Right lobe of liver (tissue), 6 donors: ENCODE measurements around the gene SYVN1. TPM values are rescaled to one million over a fixed set of nuclear protein-coding genes. Genes with fewer than 3 reads are reported as not detected.

ENCODE experiments used
- ATAC-seq, 4 donors: fragments of 200-7000 bp; cut with Tn5 transposase; one replicate each; pipeline ENCODE4 v1.9.1; 2020; ENCODE audit warnings: mild to moderate bottlenecking in 4 of 4, moderate library complexity in 4 of 4
- DNase-seq, 3 donors: peaks; one replicate each; pipeline ENCODE4 v3.0.0-alpha.2; 2020
- H3K27ac ChIP-seq, 3 donors: fragments of 200-600 bp; one replicate each; pipeline ENCODE4 v1.8.0; 2022
- H3K27me3 ChIP-seq, 2 donors: fragments of 200-600 bp; one replicate each; pipeline ENCODE4 v1.8.0; 2022
- H3K36me3 ChIP-seq, 4 donors: fragments of 200-600 bp; sonication (generic) in 1 of 4; one replicate each; pipeline versions ENCODE4 v1.5.1 to v1.8.0; 2017 to 2022; ENCODE audit warnings: control low read depth in 1 of 4
- H3K4me1 ChIP-seq, 4 donors: fragments of 200-600 bp; sonication (generic) in 1 of 4; one replicate each; pipeline versions ENCODE4 v1.5.1 to v1.8.0; 2017 to 2022; ENCODE audit warnings: control low read depth in 1 of 4
- H3K4me3 ChIP-seq, 3 donors: fragments of 200-600 bp; one replicate each; pipeline ENCODE4 v1.8.0; 2022
- H3K9me3 ChIP-seq, 4 donors: fragments of 200-600 bp; sonication (generic) in 1 of 4; one replicate each; pipeline versions ENCODE4 v1.5.1 to v1.8.0; 2017 to 2022; ENCODE audit warnings: control low read depth in 1 of 4
- CTCF ChIP-seq, 4 donors: fragments of 200-600 bp in 3 of 4; fragments of 450-650 bp in 1 of 4; IDR thresholded peaks; one replicate each; pipeline versions ENCODE4 v1.5.1 to v1.8.0; 2016 to 2022; ENCODE audit warnings: antibody characterized with exemption in 4 of 4, mild to moderate bottlenecking in 2 of 4
- POLR2A ChIP-seq: fragments of 450-650 bp; IDR thresholded peaks from one replicate; pipeline ENCODE4 v1.6.1; 2017; ENCODE audit warnings: antibody characterized with exemption, mild to moderate bottlenecking
- WGBS: methylation state at CpG from one replicate; pipeline ENCODE4 v1.1.6; 2018; ENCODE audit warnings: low coverage, low lambda C conversion rate; ENCODE audit not compliant: insufficient coverage; ENCODE audit errors: missing lambda C conversion rate; 5-methylcytosine and 5-hydroxymethylcytosine counted together
- intact Hi-C, 2 donors: fragments of 100-400 bp; cut with DNase I; formaldehyde crosslinking; loops; one replicate each; pipeline versions ENCODE4 v1.11.2 to v1.14.1; 2022
- total RNA-seq, 6 experiments: library from RNA; depleted of rRNA in 2 of 6; stranded (reverse); fragments of >200 nt in 2 of 6; fragmentation: NEBNext Ultra II Directional in 3 of 6; extraction: Animal tissue kit (Norgen Biotek cat#: 25700) in 3 of 6; gene quantifications; one replicate each; pipeline versions ENCODE4 v1.1.0 to v1.2.4, GENCODE V29; 2016 to 2023
- donor health status: DM: no; HTN: yes; CAD: no.
- donor health status: DM: no; HTN: no; CAD: no.
- donor health status: DM: no; HTN: no; CAD: no.
- donor health status: DM: no; HTN: yes; CAD: no.
- donor health status: DM: no; HTN: yes; CAD: no.

SYVN1 gene
- total RNA-seq, 6 experiments from 2014 or later, result 73.0 to 120 (median 109) TPM

GRCh38 chr11:65128182-65129145, 5.9 kb downstream of the SYVN1 start:
- peaks cover 11 to 82% (median 34%) of the 10 kb centered on the region in 4 donors for H3K36me3 ChIP-seq
- TF ChIP-seq POLR2A (no peak), CTCF (IDR thresholded peaks at IDR 0.05) (no peak)
- WGBS, result 67% methylated on average over 6 of the region's 15 CpGs
- H3K4me1 ChIP-seq, result peaks cover 0 to 16% (median 6%) of the 10 kb centered on the region in 4 donors
- no peak overlapping the region for H3K27ac ChIP-seq
- H3K4me3 ChIP-seq, result no peak overlapping the region
- H3K27me3 ChIP-seq, result no peaks in the 10 kb centered on the region
- H3K9me3 ChIP-seq, result no peaks in the 10 kb centered on the region
- intact Hi-C loops, result loop anchor here in 1 of 2 donors (10.0 kb wide), 1 partner anchor 56 kb away; the partner anchor contains the start of gene CAPN1
- DNase-seq (peak in 1 of 3 donors; percentile 42), ATAC-seq (peak in 1 of 4 donors; percentile 4)

- WGBS, result 67% methylated on average over 9 of the region's 12 CpGs
- H3K27ac ChIP-seq, result no peak overlapping the region
These were observed 6.7 kb downstream of the SYVN1 start for GRCh38 chr11:65127473-65128181.

GRCh38 chr11:65126624-65127274, 7.6 kb downstream of the SYVN1 start:
- intact Hi-C loops, result loop anchor here in 1 of 2 donors (10.0 kb wide), 1 partner anchor 58 kb away; the partner anchor contains the start of gene CAPN1
- H3K4me1 ChIP-seq, result peaks cover 0 to 6% (median 0%) of the 10 kb centered on the region in 4 donors
- no peaks in the 10 kb centered on the region for H3K27me3 ChIP-seq
- no peak overlapping the region for H3K27ac ChIP-seq
- peak in 1 of 3 donors; percentile 21 for DNase-seq
- WGBS, result 56% methylated on average over 6 of the region's 6 CpGs
- H3K9me3 ChIP-seq, result no peaks in the 10 kb centered on the region
- H3K36me3 ChIP-seq, result peaks cover 11 to 70% (median 28%) of the 10 kb centered on the region in 4 donors
- no peak for ATAC-seq
- TF ChIP-seq CTCF (IDR thresholded peaks at IDR 0.05), result no peak
- no peak for TF ChIP-seq POLR2A
- no peak overlapping the region for H3K4me3 ChIP-seq

More at GRCh38 chr11:65127473-65128181, 6.7 kb downstream of the SYVN1 start:
- Histone ChIP-seq H3K36me3 (peaks cover 11 to 79% (median 32%) of the 10 kb centered on the region in 4 donors), H3K27me3 (no peaks in the 10 kb centered on the region), H3K4me1 (peaks cover 0 to 11% (median 4%) of the 10 kb centered on the region in 4 donors), H3K9me3 (no peaks in the 10 kb centered on the region), H3K4me3 (no peak overlapping the region)
- intact Hi-C loops, result loop anchor here in 1 of 2 donors (10.0 kb wide), 1 partner anchor 57 kb away; the partner anchor contains the start of gene CAPN1
- TF ChIP-seq POLR2A (no peak), CTCF (IDR thresholded peaks at IDR 0.05) (no peak)
- DNase-seq, result no peak
- no peak for ATAC-seq
